Neural progenitor cell (in vitro differentiated cells): Measurements from ENCODE around the gene CPN1.

ENCODE experiments used
- CTCF ChIP-seq: fragments of 200-600 bp; sonication (generic); IDR thresholded peaks from 2 replicates; pipeline ENCODE4 v1.5.1; 2017; ENCODE audit warnings: antibody characterized with exemption, mild to moderate bottlenecking
- EZH2 ChIP-seq: fragments of 200-600 bp; sonication (generic); IDR thresholded peaks from 2 replicates; pipeline ENCODE4 v1.6.1; 2017; ENCODE audit warnings: antibody characterized with exemption, mild to moderate bottlenecking, moderate library complexity
- EZH2phosphoT487 ChIP-seq: fragments of 200-600 bp; sonication (generic); IDR thresholded peaks from 2 replicates; pipeline ENCODE4 v1.6.1; 2017; ENCODE audit warnings: antibody characterized with exemption

DNA sequence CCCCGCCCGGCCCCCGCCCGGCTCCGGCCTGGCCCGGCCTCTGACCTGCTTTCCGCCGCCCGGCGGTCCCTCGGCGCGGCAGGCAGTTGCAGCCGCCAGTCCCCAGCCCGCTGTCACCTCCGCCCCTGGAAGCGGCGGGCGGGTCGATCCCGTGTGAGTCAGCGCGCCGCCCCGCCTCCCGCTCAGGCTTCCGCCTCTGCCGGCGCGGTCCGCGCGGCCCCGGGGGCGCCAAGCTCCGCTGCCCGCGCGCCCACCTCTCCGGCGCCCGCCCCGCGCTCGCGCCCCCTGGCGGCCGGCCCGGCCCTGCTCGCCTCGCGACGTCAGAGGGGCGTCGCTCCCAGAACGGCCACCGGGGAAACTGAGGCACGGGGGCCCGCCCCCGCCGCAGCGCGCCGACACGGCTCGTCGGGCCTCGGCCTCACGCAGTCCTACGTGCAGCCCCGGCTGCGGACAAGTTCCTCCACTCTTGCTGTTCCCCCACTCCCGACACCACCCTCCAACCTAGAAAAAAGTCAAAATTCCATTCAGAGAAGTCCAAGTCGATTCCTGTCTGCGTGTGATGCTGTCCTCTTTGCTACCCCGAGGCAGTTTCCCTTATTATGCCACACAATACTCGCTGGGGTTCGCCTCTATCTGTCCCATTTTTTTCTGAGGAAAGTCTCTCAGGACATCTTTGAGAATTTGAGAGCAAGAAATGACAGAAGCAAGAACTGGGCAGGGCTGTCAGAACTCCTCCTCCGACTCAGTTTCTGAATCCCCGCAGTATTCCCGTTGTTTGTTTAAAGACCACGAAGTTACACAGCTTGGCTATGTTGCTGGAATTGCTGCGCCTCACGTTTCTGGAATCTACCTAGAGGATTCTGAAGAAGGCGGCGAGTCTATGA, 71.6 kb downstream of the CPN1 start, which contains the start of gene DNMBP:
- TF ChIP-seq CTCF (peak; percentile 55), EZH2phosphoT487 (peak; percentile 10), EZH2 (no peak)
